HG02884 (cell line): ENCODE measurements around the gene ZNF556.
A peak's percentile ranks its signal among the peaks of the same experiment; 100 is the strongest.
"Not testable (repeated sequence)": the region's sequence is repeated elsewhere in the genome, so short reads cannot be mapped to it uniquely, and the experiment has no call there.

Experiments
- ATAC-seq: cut with Tn5 transposase; IDR thresholded peaks from one replicate; pipeline ENCODE4 v1.9.1; 2021; ENCODE audit warnings: mild to moderate bottlenecking, moderate library complexity; ENCODE audit not compliant: unreplicated experiment

ZNF556 gene

GRCh38 chr19:2853015-2853606 lies 14.0 kb upstream of the ZNF556 start:
- no peak for ATAC-seq

GRCh38 chr19:2854849-2855248 lies 12.3 kb upstream of the ZNF556 start:
- ATAC-seq: no peak

DNA sequence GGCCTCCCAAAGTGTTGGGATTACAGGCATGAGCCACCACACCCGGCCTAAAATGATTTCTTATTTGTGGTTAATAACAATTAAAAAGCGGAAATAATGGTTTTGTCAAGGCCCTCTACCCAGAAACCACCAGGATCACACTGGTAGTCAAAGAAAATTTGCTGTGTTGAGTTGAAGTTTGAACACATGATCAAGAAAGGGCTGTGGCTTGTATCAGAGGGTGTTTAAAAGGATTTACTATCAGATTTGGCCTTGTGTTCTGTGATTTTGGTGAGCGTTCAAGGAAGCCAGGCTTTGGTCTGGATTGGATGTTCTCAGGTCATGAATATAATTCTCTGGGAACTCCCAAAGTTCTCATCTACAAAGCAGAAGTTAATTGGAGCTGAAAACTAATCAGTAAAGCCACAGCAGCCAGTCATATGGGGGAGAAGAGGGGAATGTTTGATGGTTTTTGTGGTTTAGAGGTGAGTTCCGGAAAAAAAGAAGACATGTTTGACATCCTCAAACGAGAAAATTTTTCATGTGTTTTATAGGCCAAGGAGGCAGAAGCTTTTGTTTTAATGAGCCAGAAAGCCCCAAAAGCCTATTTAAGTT lies 10.6 kb upstream of the ZNF556 start:
- no peak for ATAC-seq

DNA sequence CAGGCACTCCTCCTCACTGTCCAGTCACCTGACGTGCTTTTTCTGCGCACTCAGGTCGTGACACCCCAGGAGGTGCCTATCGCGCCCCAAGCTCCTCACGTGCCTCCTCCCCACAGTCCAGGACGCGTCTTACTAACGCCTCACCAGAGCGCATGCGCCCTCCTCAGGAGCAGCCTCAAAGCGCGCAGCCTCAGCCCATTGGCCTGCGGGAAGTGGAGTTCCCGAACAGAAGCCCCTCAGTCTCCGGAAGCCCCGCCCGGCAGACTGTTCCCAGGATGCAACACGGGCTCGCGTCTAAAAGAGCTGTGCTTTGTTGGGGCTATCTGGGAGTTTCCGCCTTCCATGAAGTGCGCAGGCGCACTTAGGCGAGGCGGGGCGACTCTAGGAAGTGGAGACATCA lies 8.3 kb upstream of the ZNF556 start:
- ATAC-seq: no peak

- no peak for ATAC-seq
These were observed 3.3 kb upstream of the ZNF556 start for GRCh38 chr19:2863816-2864215.

GRCh38 chr19:2865334-2866100 lies 1.6 kb upstream of the ZNF556 start:
- ATAC-seq: no peak

GRCh38 chr19:2866495-2867024 lies 575 bp upstream of the ZNF556 start:
- ATAC-seq: no peak

GRCh38 chr19:2869618-2870017 lies 2.5 kb downstream of the ZNF556 start:
- ATAC-seq: no peak

GRCh38 chr19:2872175-2872574 lies 5.0 kb downstream of the ZNF556 start:
- ATAC-seq: not testable (repeated sequence)

- no peak for ATAC-seq
These were observed 10.5 kb downstream of the ZNF556 start for GRCh38 chr19:2877398-2878331.

DNA sequence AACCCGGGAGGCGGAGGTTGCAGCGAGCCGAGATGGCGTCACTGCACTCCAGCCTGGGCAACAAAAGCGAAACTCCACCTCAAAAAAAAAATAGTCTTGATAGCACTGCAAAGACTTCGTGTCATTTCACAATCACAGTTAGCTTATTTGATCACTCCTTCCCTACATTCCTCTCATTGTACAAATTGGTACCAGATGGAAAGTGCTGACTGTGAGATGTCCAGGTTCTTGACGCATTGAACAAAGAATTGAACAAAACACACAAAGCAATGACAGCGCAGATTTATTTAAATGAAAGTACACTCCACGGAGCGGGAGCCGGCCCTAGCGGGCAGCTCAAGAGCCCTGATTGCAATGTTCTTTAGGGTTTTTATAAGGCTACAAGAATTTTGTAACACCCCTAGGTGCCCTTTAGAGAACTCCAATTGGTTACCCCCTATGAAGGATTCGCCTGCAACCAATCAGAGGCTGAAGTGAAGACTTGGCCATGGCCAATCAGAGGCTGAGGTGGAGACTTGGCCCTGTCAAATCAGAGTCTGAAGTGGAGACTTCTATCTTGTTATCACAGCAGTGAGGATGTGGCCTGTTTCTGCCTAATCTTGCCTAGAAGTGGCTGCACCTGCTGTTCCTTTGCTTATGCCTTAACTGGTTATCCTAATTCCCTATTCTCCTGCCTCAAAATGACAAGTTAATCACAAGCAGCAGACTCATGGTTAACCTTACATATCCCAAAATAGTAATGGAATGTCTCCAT lies 16.7 kb downstream of the ZNF556 start:
- ATAC-seq: no peak

GRCh38 chr19:2885736-2886135 lies 18.6 kb downstream of the ZNF556 start:
- ATAC-seq: no peak

DNA sequence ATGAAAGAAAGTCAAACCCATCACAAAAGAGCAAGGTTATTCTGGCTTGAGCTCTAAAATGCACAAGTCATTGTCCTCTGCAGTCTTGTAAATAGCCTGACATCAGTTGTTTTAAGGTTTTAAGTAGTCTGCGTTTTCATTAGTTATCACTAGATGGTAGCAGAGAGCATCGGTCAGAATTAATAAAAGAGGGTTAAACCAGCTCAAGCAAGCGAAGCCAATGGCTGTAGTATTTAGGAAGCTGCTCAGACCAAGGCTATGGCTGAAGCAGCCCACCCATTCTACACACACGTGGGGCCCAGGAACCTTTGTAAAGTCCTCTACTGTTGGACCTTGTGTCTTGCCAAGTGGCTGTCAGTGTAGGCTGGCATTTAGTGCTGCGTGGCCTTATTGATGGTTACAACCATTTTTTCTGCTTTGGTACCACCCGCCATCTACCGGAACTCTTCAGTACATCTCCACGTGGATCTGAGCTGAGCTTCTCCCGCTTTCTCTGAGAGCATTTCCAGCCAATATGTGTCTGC lies 20.3 kb downstream of the ZNF556 start:
- ATAC-seq: no peak

DNA sequence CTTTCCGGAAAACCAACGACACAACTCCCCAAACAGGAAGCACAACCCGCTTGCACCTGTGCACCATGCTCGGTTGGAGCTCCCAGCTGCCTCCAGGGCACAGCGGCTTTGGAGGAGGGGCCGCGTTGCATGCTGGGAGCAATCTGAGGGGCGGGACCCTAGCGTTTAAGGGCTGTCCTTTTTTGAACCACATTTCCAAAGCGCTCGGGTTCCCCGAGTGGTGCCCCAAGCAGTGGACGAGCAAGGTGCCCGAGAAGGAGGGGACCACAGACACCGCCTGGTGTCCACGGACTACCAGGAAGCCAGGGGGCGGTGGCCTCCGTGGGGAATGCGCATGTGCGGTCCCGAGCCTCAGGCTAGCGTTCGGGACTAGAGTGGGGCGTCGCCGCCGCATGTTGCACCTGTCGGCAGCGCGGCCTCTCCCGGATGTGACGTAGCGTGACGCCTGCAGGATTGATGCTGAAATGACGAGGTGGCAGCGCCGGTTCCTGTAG lies 21.6 kb downstream of the ZNF556 start:
- no peak for ATAC-seq

- ATAC-seq: not testable (repeated sequence)
These were observed 23.4 kb downstream of the ZNF556 start for GRCh38 chr19:2890531-2890930.

- ATAC-seq: no peak
These were observed 29.6 kb downstream of the ZNF556 start for GRCh38 chr19:2896694-2897093.

GRCh38 chr19:2900296-2901252 lies 33.4 kb downstream of the ZNF556 start, which contains the start of gene ZNF57:
TSS of gene ZNF57 (plus strand) at chr19:2900928. CDS start at chr19:2901046, 118 bp downstream.
- ATAC-seq: peak; percentile 88

GRCh38 chr19:2902590-2903218 lies 35.6 kb downstream of the ZNF556 start:
- no peak for ATAC-seq
